Keratinocyte (primary cell): Measurements from ENCODE around the gene HIPK1. TPM values are rescaled to one million over a fixed set of nuclear protein-coding genes. Genes with fewer than 3 reads are reported as not detected.

Experiments used
- DNase-seq: peaks from one replicate; pipeline ENCODE4 v3.0.0-alpha.2; 2011; ENCODE audit warnings: low read depth, missing footprints, low spot score
- FAIRE-seq: peaks from 2 replicates; lab custom pipeline; 2011; peaks lifted over from hg19 to GRCh38; lab: Jason Lieb, UNC
- H2AFZ ChIP-seq: 2 replicates; pipeline ENCODE4 v1.6.0; 2012; ENCODE audit warnings: low read length, control low read depth, inconsistent platforms; ENCODE audit not compliant: control insufficient read depth
- H3K27ac ChIP-seq: 2 replicates; pipeline ENCODE4 v1.5.1; 2011; ENCODE audit warnings: low read length; ENCODE audit not compliant: control insufficient read depth, insufficient read depth
- H3K27me3 ChIP-seq: 3 replicates; pipeline ENCODE4 v1.6.0; 2011; ENCODE audit warnings: low read length; ENCODE audit not compliant: control insufficient read depth, insufficient read depth; ENCODE audit errors: extremely low read depth
- H3K36me3 ChIP-seq, 2 experiments: 2 replicates in 1 of 2; 3 replicates in 1 of 2; pipeline ENCODE4 v1.5.1; 2011; ENCODE audit warnings: low read length in 2 of 2, mild to moderate bottlenecking in 1 of 2; ENCODE audit not compliant: control insufficient read depth in 2 of 2, insufficient read depth in 2 of 2; ENCODE audit errors: extremely low read depth in 1 of 2
- H3K4me1 ChIP-seq: 3 replicates; pipeline ENCODE4 v1.5.1; 2011; ENCODE audit warnings: low read length; ENCODE audit not compliant: control insufficient read depth, insufficient read depth; ENCODE audit errors: extremely low read depth
- H3K4me2 ChIP-seq: 3 replicates; pipeline ENCODE4 v1.6.0; 2011; ENCODE audit warnings: low read depth, low read length; ENCODE audit not compliant: control insufficient read depth, insufficient read depth; ENCODE audit errors: extremely low read depth
- H3K4me3 ChIP-seq, 3 experiments: fragments of 200-600 bp in 1 of 3; sonication (generic) in 1 of 3; 2 replicates in 2 of 3; 3 replicates in 1 of 3; pipeline ENCODE4 v1.5.1; 2011 to 2016; ENCODE audit warnings: low read length in 3 of 3, mild to moderate bottlenecking in 3 of 3, control low read depth in 2 of 3, inconsistent platforms in 1 of 3, low read depth in 1 of 3, mixed read lengths in 1 of 3, mixed run types in 1 of 3, moderate library complexity in 1 of 3; ENCODE audit not compliant: control insufficient read depth in 2 of 3, insufficient read depth in 2 of 3; ENCODE audit errors: extremely low read depth in 1 of 3
- H3K79me2 ChIP-seq: 2 replicates; pipeline ENCODE4 v1.6.0; 2012; ENCODE audit warnings: low read length; ENCODE audit not compliant: control insufficient read depth, insufficient read depth
- H3K9ac ChIP-seq: 3 replicates; pipeline ENCODE4 v1.6.0; 2011; ENCODE audit warnings: low read length; ENCODE audit not compliant: control insufficient read depth, insufficient read depth; ENCODE audit errors: extremely low read depth
- H3K9me1 ChIP-seq: 3 replicates; pipeline ENCODE4 v1.6.0; 2011; ENCODE audit warnings: low read length; ENCODE audit not compliant: control insufficient read depth, insufficient read depth; ENCODE audit errors: extremely low read depth
- H3K9me3 ChIP-seq: 2 replicates; pipeline ENCODE4 v1.5.1; 2012; ENCODE audit warnings: low read depth, low read length; ENCODE audit not compliant: control insufficient read depth
- H4K20me1 ChIP-seq: 3 replicates; pipeline ENCODE4 v1.6.0; 2011; ENCODE audit warnings: low read length; ENCODE audit not compliant: control insufficient read depth, insufficient read depth; ENCODE audit errors: extremely low read depth
- EZH2 ChIP-seq: IDR thresholded peaks from one replicate; pipeline ENCODE4 v1.6.1; 2012; ENCODE audit warnings: inconsistent platforms, mild to moderate bottlenecking, low read length, moderate library complexity
- dilution Hi-C: fragments of 300-500 bp; cut with MboI; formaldehyde crosslinking; loops from one replicate; pipeline ENCODE4 v1.7.0; 2020; ENCODE audit warnings: low sequenced_read_pairs; ENCODE audit not compliant: extremely low pct_ligation_motif_present
- polyA plus RNA-seq, 5 experiments: library from polyadenylated mRNA; depleted of rRNA in 3 of 5; stranded (reverse) in 3 of 5; stranded (forward) in 1 of 5; unstranded in 1 of 5; fragments of >200 nt; gene quantifications; 1 replicate in 1 of 5; 2 replicates in 3 of 5; 3 replicates in 1 of 5; pipeline versions ENCODE4 v1.2.1 to v1.2.3, GENCODE V29; 2011 to 2012; ENCODE audit warnings: missing spikeins in 2 of 5, low read depth in 1 of 5, low replicate concordance in 1 of 5
- TF ChIP-seq, protein P1 (sequence below), 3 experiments: IDR thresholded peaks in 1 of 3; conservative IDR thresholded peaks in 1 of 3; optimal IDR thresholded peaks in 1 of 3; 2 replicates in 2 of 3; 3 replicates in 1 of 3; pipeline versions ENCODE3 to v1.5.1; 2011; ENCODE audit warnings: low read length in 3 of 3, mild to moderate bottlenecking in 3 of 3, moderate library complexity in 2 of 3, control low read depth in 1 of 3, inconsistent platforms in 1 of 3; ENCODE audit not compliant: insufficient read depth in 2 of 3; ENCODE audit errors: extremely low read depth in 1 of 3

HIPK1 gene
- polyA plus RNA-seq, 1 donor (not counting 4 experiments of a cell fraction or from before 2014, with no cell fraction given): 19.9 TPM

DNA sequence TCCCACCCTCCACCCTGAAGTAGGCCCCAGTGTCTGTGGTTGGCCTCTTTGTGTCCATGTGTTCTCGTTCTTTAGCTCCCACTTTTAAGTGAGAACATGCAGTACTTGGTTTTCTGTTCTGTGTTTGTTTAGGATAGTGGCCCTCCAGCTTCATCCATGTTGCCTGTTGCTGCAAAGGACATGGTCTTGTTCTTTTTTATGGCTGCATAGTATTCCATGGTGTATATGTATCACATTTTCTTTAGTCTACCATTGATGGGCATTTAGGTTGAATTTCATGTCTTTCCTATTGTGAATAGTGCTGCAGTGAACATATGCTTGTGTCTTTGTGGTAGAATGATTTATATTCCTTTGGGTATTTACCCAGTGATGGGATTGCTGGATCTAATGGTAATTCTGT, 6.1 kb downstream of the HIPK1 start:
- Histone ChIP-seq H3K36me3 (peaks cover 0 to under 1% of the 10 kb centered on the region in 2 experiments), H4K20me1 (peaks cover 2% of the 10 kb centered on the region), H3K9ac (no peak overlapping the region), H3K4me1 (peaks cover 15% of the 10 kb centered on the region), H2AFZ (no peak overlapping the region), H3K27ac (no peak overlapping the region), H3K9me1 (peaks cover 3% of the 10 kb centered on the region), H3K4me3 (no peak overlapping the region), H3K9me3 (no peaks in the 10 kb centered on the region), H3K27me3 (no peaks in the 10 kb centered on the region), H3K4me2 (no peak overlapping the region), H3K79me2 (peaks cover 92% of the 10 kb centered on the region)
- TF ChIP-seq, protein P1, sequence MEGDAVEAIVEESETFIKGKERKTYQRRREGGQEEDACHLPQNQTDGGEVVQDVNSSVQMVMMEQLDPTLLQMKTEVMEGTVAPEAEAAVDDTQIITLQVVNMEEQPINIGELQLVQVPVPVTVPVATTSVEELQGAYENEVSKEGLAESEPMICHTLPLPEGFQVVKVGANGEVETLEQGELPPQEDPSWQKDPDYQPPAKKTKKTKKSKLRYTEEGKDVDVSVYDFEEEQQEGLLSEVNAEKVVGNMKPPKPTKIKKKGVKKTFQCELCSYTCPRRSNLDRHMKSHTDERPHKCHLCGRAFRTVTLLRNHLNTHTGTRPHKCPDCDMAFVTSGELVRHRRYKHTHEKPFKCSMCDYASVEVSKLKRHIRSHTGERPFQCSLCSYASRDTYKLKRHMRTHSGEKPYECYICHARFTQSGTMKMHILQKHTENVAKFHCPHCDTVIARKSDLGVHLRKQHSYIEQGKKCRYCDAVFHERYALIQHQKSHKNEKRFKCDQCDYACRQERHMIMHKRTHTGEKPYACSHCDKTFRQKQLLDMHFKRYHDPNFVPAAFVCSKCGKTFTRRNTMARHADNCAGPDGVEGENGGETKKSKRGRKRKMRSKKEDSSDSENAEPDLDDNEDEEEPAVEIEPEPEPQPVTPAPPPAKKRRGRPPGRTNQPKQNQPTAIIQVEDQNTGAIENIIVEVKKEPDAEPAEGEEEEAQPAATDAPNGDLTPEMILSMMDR (optimal IDR thresholded peaks at IDR 0.05 in 1 of 3, IDR thresholded peaks at IDR 0.05 in 1 of 3, conservative IDR thresholded peaks at IDR 0.05 in 1 of 3; ENCODE audit: extremely low read depth in 1 of 3, insufficient read depth in 2 of 3, low read length in 3 of 3): no peak
- TF ChIP-seq EZH2: no peak
- no peak for DNase-seq
- dilution Hi-C loops: no loop called here
- no peak for FAIRE-seq

- no peak overlapping the region for H3K4me2 ChIP-seq
- H3K27me3 ChIP-seq: no peaks in the 10 kb centered on the region
- DNase-seq (no peak), FAIRE-seq (no peak)
- no peak overlapping the region for H3K9ac ChIP-seq
- H3K9me1 ChIP-seq: peaks cover 3% of the 10 kb centered on the region
- peaks cover 87% of the 10 kb centered on the region for H3K79me2 ChIP-seq
- peaks cover 4 to 8% of the 10 kb centered on the region in 2 experiments for H3K36me3 ChIP-seq
- H3K9me3 ChIP-seq: no peaks in the 10 kb centered on the region
- H2AFZ ChIP-seq: no peak overlapping the region
- no peak for TF ChIP-seq EZH2
- TF ChIP-seq, protein P1 (optimal IDR thresholded peaks at IDR 0.05 in 1 of 3, IDR thresholded peaks at IDR 0.05 in 1 of 3, conservative IDR thresholded peaks at IDR 0.05 in 1 of 3; ENCODE audit: extremely low read depth in 1 of 3, insufficient read depth in 2 of 3, low read length in 3 of 3): no peak
- no peaks in the 10 kb centered on the region for H4K20me1 ChIP-seq
- dilution Hi-C loops: no loop called here
- H3K4me1 ChIP-seq: peaks cover 10% of the 10 kb centered on the region
- H3K4me3 ChIP-seq: no peak overlapping the region
- no peak overlapping the region for H3K27ac ChIP-seq
Measured at GRCh38 chr1:113935970-113936369, 6.8 kb downstream of the HIPK1 start.
